HEK293T (cell line): ENCODE measurements around the gene FCGBP.

Source experiments
- CTCF ChIA-PET: fragments of 350-600 bp; formaldehyde crosslinking; extraction: SDS; loops from one replicate; lab custom pipeline; 2021; ENCODE audit warnings: antibody characterized with exemption, inconsistent platforms; lab: Yijun Ruan, JAX
- POLR2A ChIA-PET: fragments of 350-600 bp; formaldehyde crosslinking; extraction: SDS; loops from one replicate; lab custom pipeline; 2020; ENCODE audit warnings: antibody characterized with exemption, inconsistent platforms; lab: Yijun Ruan, JAX
- DNase-seq: peaks from one replicate; pipeline ENCODE4 v3.0.0; 2012; ENCODE audit warnings: mixed read lengths; ENCODE audit errors: extremely low spot score
- ARNT ChIP-seq: fragments of 450-650 bp; IDR thresholded peaks from 2 replicates; pipeline ENCODE4 v1.6.1; 2017; ENCODE audit warnings: mild to moderate bottlenecking
- BHLHE40 ChIP-seq: fragments of 450-650 bp; IDR thresholded peaks from 2 replicates; pipeline ENCODE4 v1.6.1; 2016; ENCODE audit warnings: mild to moderate bottlenecking, moderate library complexity, borderline replicate concordance
- CTBP1 ChIP-seq: fragments of 450-650 bp; IDR thresholded peaks from 2 replicates; pipeline ENCODE4 v1.6.1; 2016; ENCODE audit warnings: borderline replicate concordance
- ELF4 ChIP-seq: fragments of 450-650 bp; IDR thresholded peaks from 2 replicates; pipeline ENCODE4 v1.6.1; 2017; ENCODE audit warnings: antibody characterized with exemption
- FOXA1 ChIP-seq: fragments of 450-650 bp; IDR thresholded peaks from 2 replicates; pipeline ENCODE4 v1.6.1; 2016; ENCODE audit warnings: mild to moderate bottlenecking
- FOXK2 ChIP-seq: fragments of 450-650 bp; IDR thresholded peaks from 2 replicates; pipeline ENCODE4 v1.6.1; 2016; ENCODE audit warnings: mild to moderate bottlenecking
- FOXM1 ChIP-seq: fragments of 450-650 bp; IDR thresholded peaks from 2 replicates; pipeline ENCODE4 v1.6.1; 2017; ENCODE audit warnings: mild to moderate bottlenecking, borderline replicate concordance
- HDGF ChIP-seq: fragments of 450-650 bp; IDR thresholded peaks from 2 replicates; pipeline ENCODE4 v1.6.1; 2017; ENCODE audit warnings: antibody characterized with exemption, borderline replicate concordance
- L3MBTL2 ChIP-seq: fragments of 450-650 bp; conservative IDR thresholded peaks from 2 replicates; pipeline ENCODE4 v1.6.1; 2016; ENCODE audit warnings: mild to moderate bottlenecking
- LEF1 ChIP-seq: fragments of 450-650 bp; IDR thresholded peaks from 2 replicates; pipeline ENCODE4 v1.6.1; 2017; ENCODE audit warnings: mild to moderate bottlenecking, borderline replicate concordance
- NFRKB ChIP-seq: fragments of 450-650 bp; IDR thresholded peaks from 2 replicates; pipeline ENCODE4 v1.6.1; 2016; ENCODE audit warnings: mild to moderate bottlenecking, moderate library complexity
- PKNOX1 ChIP-seq: fragments of 450-650 bp; IDR thresholded peaks from 2 replicates; pipeline ENCODE4 v1.6.1; 2016
- SP1 ChIP-seq: fragments of 450-650 bp; IDR thresholded peaks from 2 replicates; pipeline ENCODE4 v1.6.1; 2017
- SUZ12 ChIP-seq: fragments of 450-650 bp; IDR thresholded peaks from 2 replicates; pipeline ENCODE4 v1.6.1; 2016; ENCODE audit warnings: mild to moderate bottlenecking
- TARDBP ChIP-seq: fragments of 450-650 bp; IDR thresholded peaks from 2 replicates; pipeline ENCODE4 v1.6.1; 2016
- ZNF384 ChIP-seq: fragments of 450-650 bp; IDR thresholded peaks from 2 replicates; pipeline ENCODE4 v1.6.1; 2016

FCGBP gene

GRCh38 chr19:39916236-39916635 is 18.2 kb downstream of the FCGBP start:
- TF ChIP-seq LEF1 = no peak
- TF ChIP-seq L3MBTL2 = no peak
- CTCF ChIA-PET = no interaction called here
- POLR2A ChIA-PET = no interaction called here
- no peak for DNase-seq

DNA sequence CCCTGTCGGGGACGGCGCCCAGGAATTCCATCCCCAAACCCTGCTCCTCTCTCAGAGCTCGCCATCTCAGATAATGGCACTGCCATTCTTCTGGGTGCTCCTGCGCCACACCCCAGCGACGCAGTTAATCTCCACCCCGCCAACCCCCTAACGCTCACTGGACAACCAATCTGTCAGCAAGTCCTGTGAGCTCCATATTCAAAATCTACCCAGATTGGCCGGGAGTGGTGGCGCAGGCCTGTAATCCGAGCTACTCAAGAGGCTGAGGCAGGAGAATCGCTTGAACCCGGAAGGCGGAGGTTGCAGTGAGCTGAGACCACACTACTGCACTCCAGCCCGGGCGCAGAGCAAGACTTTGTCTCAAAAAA is 18.6 kb downstream of the FCGBP start:
- DNase-seq = no peak
- ChIA-PET POLR2A (no interaction called here), CTCF (no interaction called here)
- no peak for TF ChIP-seq BHLHE40
- TF ChIP-seq ZNF384 = no peak
- TF ChIP-seq L3MBTL2 = no peak

DNA sequence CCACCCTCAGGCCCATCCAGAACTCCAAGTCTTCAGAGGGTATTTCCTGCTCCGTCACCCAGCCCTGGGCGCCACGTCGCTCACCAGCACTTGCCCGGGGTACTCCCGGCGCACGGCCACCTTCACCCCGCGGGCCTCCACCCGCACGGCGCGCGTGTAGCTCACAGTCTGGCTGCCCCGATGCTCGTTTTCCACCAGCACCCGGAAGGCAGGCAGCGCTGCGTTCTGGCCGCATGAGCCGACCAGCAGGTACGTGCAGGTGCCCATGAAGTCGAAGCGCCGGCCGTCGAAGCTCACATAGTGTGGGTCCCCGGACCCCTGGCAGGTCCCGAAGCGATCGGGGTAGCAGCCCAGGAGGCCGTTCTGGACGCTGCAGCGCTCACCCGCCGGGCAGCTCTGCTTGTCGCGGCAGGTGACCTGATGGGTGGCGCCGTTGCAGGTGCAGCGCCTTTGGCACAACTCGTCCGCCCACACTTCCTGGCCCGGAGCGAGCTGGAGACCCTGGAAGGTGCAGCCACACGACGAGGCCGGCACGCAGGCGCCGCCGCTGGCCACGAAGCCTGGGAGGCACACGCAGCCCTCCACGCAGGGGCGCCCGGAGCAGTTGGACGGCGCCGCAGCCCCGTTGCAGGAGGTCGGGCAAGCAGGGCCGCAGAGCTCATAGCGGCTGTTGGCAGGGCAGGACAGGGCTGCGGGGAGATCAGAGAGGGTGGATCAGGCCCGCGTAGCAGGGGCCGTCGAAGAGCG is 19.2 kb downstream of the FCGBP start:
- no peak for DNase-seq
- ChIA-PET POLR2A (no interaction called here), CTCF (no interaction called here)
- TF ChIP-seq ARNT (no peak), LEF1 (no peak), L3MBTL2 (no peak), CTBP1 (no peak), HDGF (no peak), BHLHE40 (no peak), ELF4 (no peak), SP1 (no peak), SUZ12 (no peak), FOXK2 (no peak), TARDBP (no peak), NFRKB (no peak), ZNF384 (no peak), PKNOX1 (no peak), FOXA1 (no peak), FOXM1 (no peak)

DNA sequence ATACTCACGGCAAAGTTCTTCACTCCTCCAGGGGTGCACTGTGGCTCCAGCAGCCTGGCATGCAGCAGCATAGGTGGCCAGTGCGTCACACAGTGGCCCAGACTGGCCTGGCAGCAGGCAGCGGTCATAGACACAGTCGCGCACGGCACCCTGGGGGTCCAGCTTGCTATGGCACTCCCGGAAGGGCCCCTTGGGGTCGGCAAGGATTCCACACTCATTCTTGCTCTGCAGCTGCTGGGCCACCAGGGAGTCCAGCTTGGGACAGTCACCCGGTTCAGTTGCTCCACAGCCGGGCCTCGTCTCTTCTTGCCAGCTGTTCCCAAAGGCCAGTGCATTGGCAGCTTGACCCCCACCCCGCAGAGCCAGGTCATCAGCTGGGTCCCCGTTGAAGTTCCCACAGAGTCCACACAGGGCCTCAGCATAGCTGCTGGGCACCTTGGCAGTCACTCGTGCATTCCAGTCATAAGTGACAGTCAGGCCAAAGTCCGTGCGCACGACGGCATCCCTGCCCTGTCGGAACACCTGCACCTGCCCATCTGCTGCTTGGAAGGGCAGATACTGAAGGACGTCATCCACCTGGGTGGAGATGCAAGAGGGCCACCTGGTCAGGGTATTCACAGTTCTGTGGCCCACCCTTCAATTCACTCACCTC is 20.6 kb downstream of the FCGBP start:
- TF ChIP-seq HDGF (no peak), FOXM1 (no peak), LEF1 (no peak), FOXA1 (no peak), BHLHE40 (no peak), ZNF384 (no peak), SP1 (no peak), PKNOX1 (no peak), ARNT (no peak), TARDBP (no peak), ELF4 (no peak), NFRKB (no peak), SUZ12 (no peak), CTBP1 (no peak), L3MBTL2 (no peak), FOXK2 (no peak)
- no peak for DNase-seq
- ChIA-PET CTCF (no interaction called here), POLR2A (no interaction called here)

DNA sequence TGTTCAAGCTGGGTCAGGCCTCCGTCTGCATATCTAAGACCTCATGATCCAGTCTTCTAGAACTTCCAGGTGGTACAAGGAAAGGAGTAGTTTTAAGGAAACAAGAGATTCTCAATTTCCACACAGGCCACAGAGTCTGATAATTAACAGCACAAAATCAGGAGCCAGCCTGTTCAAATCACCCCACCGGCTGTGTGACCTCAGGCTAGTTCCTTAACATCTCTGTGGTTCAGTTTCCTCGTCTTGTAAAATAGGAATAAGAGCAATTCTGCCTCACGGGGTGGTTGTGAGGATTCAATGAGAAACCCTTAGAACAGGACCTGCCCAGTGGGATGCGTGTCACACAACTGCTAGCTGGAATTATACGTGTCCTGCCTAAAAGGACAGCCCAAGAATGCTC is 25.6 kb downstream of the FCGBP start:
- DNase-seq = no peak
- TF ChIP-seq L3MBTL2 (no peak), PKNOX1 (no peak)
- ChIA-PET CTCF (no interaction called here), POLR2A (no interaction called here)

GRCh38 chr19:39906820-39907611 is 27.4 kb downstream of the FCGBP start:
- ChIA-PET POLR2A (interaction anchor here (1.2 kb wide), 1 partner anchor 63 kb away, joined by 6 read pairs; the partner anchor contains the start of gene PSMC4), CTCF (interaction anchor here (1.3 kb wide), 1 partner anchor 64 kb away, joined by 3 read pairs; the partner anchor contains the start of gene PSMC4)
- TF ChIP-seq ELF4 (no peak), SP1 (no peak), SUZ12 (no peak), LEF1 (no peak), FOXK2 (no peak), BHLHE40 (no peak), NFRKB (no peak), L3MBTL2 (no peak), ARNT (no peak), TARDBP (no peak), FOXA1 (no peak), ZNF384 (no peak), CTBP1 (no peak)
- no peak for DNase-seq
